GM04504 (cell line): ENCODE results near the gene RAB39A.
"Not testable (repeated sequence)": the region's sequence is repeated elsewhere in the genome, so short reads cannot be mapped to it uniquely, and the experiment has no call there.

Experiments used
- DNase-seq: peaks from one replicate; pipeline ENCODE4 v3.0.0-alpha.2; 2012; ENCODE audit warnings: low read depth

RAB39A gene

GRCh38 chr11:107928046-107928766 lies at the start of gene RAB39A:
TSS of gene RAB39A (plus strand) at chr11:107928448. CDS start at chr11:107928569, 121 bp downstream.
- DNase-seq = peak; percentile 35

- not testable (repeated sequence) for DNase-seq
Observed at GRCh38 chr11:107881471-107881870, 46.8 kb upstream of the RAB39A start.

- no peak for DNase-seq
Observed at GRCh38 chr11:107882095-107882820, 46.0 kb upstream of the RAB39A start.

GRCh38 chr11:107898270-107898669 lies 30.0 kb upstream of the RAB39A start:
- peak; percentile 22 for DNase-seq

- no peak for DNase-seq
Observed at GRCh38 chr11:107908211-107908610, 20.0 kb upstream of the RAB39A start.

GRCh38 chr11:107912415-107912814 lies 15.8 kb upstream of the RAB39A start:
- not testable (repeated sequence) for DNase-seq

- no peak for DNase-seq
Observed at GRCh38 chr11:107915229-107915628, 13.0 kb upstream of the RAB39A start.

- DNase-seq = no peak
Observed at GRCh38 chr11:107916671-107917241, 11.5 kb upstream of the RAB39A start.

- no peak for DNase-seq
Observed at GRCh38 chr11:107921997-107922396, 6.3 kb upstream of the RAB39A start.

GRCh38 chr11:107923519-107923918 lies 4.7 kb upstream of the RAB39A start:
- not testable (repeated sequence) for DNase-seq

GRCh38 chr11:107924306-107924705 lies 3.9 kb upstream of the RAB39A start:
- no peak for DNase-seq

GRCh38 chr11:107927559-107927958 lies 689 bp upstream of the RAB39A start:
- no peak for DNase-seq

- DNase-seq = no peak
Observed at GRCh38 chr11:107928767-107929507, 689 bp downstream of the RAB39A start.

GRCh38 chr11:107929611-107930200 lies 1.5 kb downstream of the RAB39A start:
- no peak for DNase-seq

GRCh38 chr11:107931206-107931605 lies 3.0 kb downstream of the RAB39A start:
- DNase-seq = no peak

- DNase-seq = no peak
Observed at GRCh38 chr11:107947904-107948303, 19.7 kb downstream of the RAB39A start.

- not testable (repeated sequence) for DNase-seq
Observed at GRCh38 chr11:107948328-107948727, 20.1 kb downstream of the RAB39A start.

- DNase-seq = no peak
Observed at GRCh38 chr11:107951155-107951554, 22.9 kb downstream of the RAB39A start.

- DNase-seq = no peak
Observed at GRCh38 chr11:107953446-107953845, 25.2 kb downstream of the RAB39A start.

- DNase-seq = no peak
Observed at GRCh38 chr11:107956543-107956942, 28.3 kb downstream of the RAB39A start.

- peak; percentile 24 for DNase-seq
Observed at GRCh38 chr11:107957109-107957588, 28.9 kb downstream of the RAB39A start.

- DNase-seq = no peak
Observed at GRCh38 chr11:107961480-107961879, 33.2 kb downstream of the RAB39A start.
